Stimulated activated CD8-positive, alpha-beta memory T cell treated with anti-CD3 and anti-CD28 coated beads, Interleukin-7, amount 100 ng/mL, for 24 hours (primary cell): Measurements from ENCODE around the gene TFDP1.
"Not testable (repeated sequence)": the region's sequence is repeated elsewhere in the genome, so short reads cannot be mapped to it uniquely, and the experiment has no call there.

Source experiments
- DNase-seq: peaks from one replicate; pipeline ENCODE4 v3.0.0-alpha.2; 2020; ENCODE audit warnings: low read depth

The TFDP1 gene

GRCh38 chr13:113551081-113552000, 33.2 kb upstream of the TFDP1 start:
- no peak for DNase-seq

- DNase-seq: no peak
These were observed 32.5 kb upstream of the TFDP1 start for GRCh38 chr13:113552079-113552478.

- DNase-seq: no peak
These were observed 31.6 kb upstream of the TFDP1 start for GRCh38 chr13:113552786-113553434.

GRCh38 chr13:113553511-113554332, 30.8 kb upstream of the TFDP1 start:
- DNase-seq: no peak

- no peak for DNase-seq
These were observed 30.2 kb upstream of the TFDP1 start for GRCh38 chr13:113554333-113554700.

- DNase-seq: no peak
These were observed 29.4 kb upstream of the TFDP1 start for GRCh38 chr13:113555141-113555540.

GRCh38 chr13:113557013-113557412, 27.5 kb upstream of the TFDP1 start:
- DNase-seq: no peak

- DNase-seq: no peak
These were observed 26.1 kb upstream of the TFDP1 start for GRCh38 chr13:113558461-113558860.

GRCh38 chr13:113559061-113559460, 25.5 kb upstream of the TFDP1 start:
- DNase-seq: no peak

- DNase-seq: no peak
These were observed 24.5 kb upstream of the TFDP1 start for GRCh38 chr13:113559901-113560644.

- no peak for DNase-seq
These were observed 23.7 kb upstream of the TFDP1 start for GRCh38 chr13:113560645-113561416.

GRCh38 chr13:113561417-113562084, 23.0 kb upstream of the TFDP1 start:
- no peak for DNase-seq

- DNase-seq: peak; percentile 30
These were observed 22.3 kb upstream of the TFDP1 start for GRCh38 chr13:113562085-113562749.

- DNase-seq: no peak
These were observed 21.7 kb upstream of the TFDP1 start for GRCh38 chr13:113562844-113563243.

- DNase-seq: not testable (repeated sequence)
These were observed 21.0 kb upstream of the TFDP1 start for GRCh38 chr13:113563511-113563910.

- DNase-seq: no peak
These were observed 20.1 kb upstream of the TFDP1 start for GRCh38 chr13:113564331-113565023.

- DNase-seq: no peak
These were observed 18.9 kb upstream of the TFDP1 start for GRCh38 chr13:113565526-113566226.

- DNase-seq: no peak
These were observed 18.4 kb upstream of the TFDP1 start for GRCh38 chr13:113566227-113566561.

- DNase-seq: no peak
These were observed 16.9 kb upstream of the TFDP1 start for GRCh38 chr13:113567681-113568080.
